Uterus (tissue), 4 donors: ENCODE results near the gene HORMAD2. TPM values are rescaled to one million over a fixed set of nuclear protein-coding genes. Genes with fewer than 3 reads are reported as not detected.

Experiments
- DNase-seq, 2 donors: peaks; one replicate each; pipeline ENCODE4 v3.0.0-alpha.2; 2019 to 2020
- H3K27ac ChIP-seq, 2 donors: fragments of 200-600 bp; sonication (generic); 1 replicate in 1 of 2; 2 replicates in 1 of 2; pipeline ENCODE4 v1.5.1; 2016 to 2018
- H3K27me3 ChIP-seq, 2 donors: fragments of 200-600 bp; sonication (generic); one replicate each; pipeline ENCODE4 v1.5.1; 2018 to 2019; ENCODE audit warnings: control low read depth in 1 of 2
- H3K36me3 ChIP-seq, 2 donors: fragments of 200-600 bp; sonication (generic); one replicate each; pipeline ENCODE4 v1.5.1; 2019; ENCODE audit warnings: control low read depth in 1 of 2
- H3K4me1 ChIP-seq, 2 donors: fragments of 200-600 bp; sonication (generic); one replicate each; pipeline ENCODE4 v1.5.1; 2018 to 2019; ENCODE audit warnings: control low read depth in 1 of 2
- H3K4me3 ChIP-seq, 2 donors: fragments of 200-600 bp; sonication (generic); 1 replicate in 1 of 2; 2 replicates in 1 of 2; pipeline ENCODE4 v1.5.1; 2018 to 2019; ENCODE audit warnings: mild to moderate bottlenecking in 1 of 2
- H3K9me3 ChIP-seq, 2 donors: fragments of 200-600 bp; sonication (generic); one replicate each; pipeline ENCODE4 v1.5.1; 2019; ENCODE audit warnings: control low read depth in 1 of 2
- POLR2A ChIP-seq, 2 donors: fragments of 450-650 bp; IDR thresholded peaks; one replicate each; pipeline ENCODE4 v1.6.1; 2016; ENCODE audit warnings: antibody characterized with exemption in 2 of 2, mild to moderate bottlenecking in 1 of 2, moderate library complexity in 1 of 2
- intact Hi-C: fragments of 100-400 bp; cut with DNase I; formaldehyde crosslinking; loops from one replicate; pipeline ENCODE4 v1.15.1; 2023; ENCODE audit warnings: low total_unique reads
- total RNA-seq, 4 donors: library from RNA; depleted of rRNA in 3 of 4; stranded (reverse); fragments of >200 nt in 3 of 4; gene quantifications; one replicate each; pipeline versions ENCODE4 v1.1.0 to v1.2.4, GENCODE V29; 2014 to 2023
- TF ChIP-seq, protein P1 (sequence below), 4 experiments: fragments of 200-600 bp in 2 of 4; fragments of 450-650 bp in 2 of 4; sonication (generic) in 2 of 4; IDR thresholded peaks; one replicate each; pipeline ENCODE4 v1.5.1; 2016 to 2019; ENCODE audit warnings: antibody characterized with exemption in 4 of 4, mild to moderate bottlenecking in 2 of 4, moderate library complexity in 1 of 4
- donor health status: DM: yes; HTN: yes; CAD: no.

The HORMAD2 gene
- total RNA-seq, 4 donors from 2014 or later = not detected

DNA sequence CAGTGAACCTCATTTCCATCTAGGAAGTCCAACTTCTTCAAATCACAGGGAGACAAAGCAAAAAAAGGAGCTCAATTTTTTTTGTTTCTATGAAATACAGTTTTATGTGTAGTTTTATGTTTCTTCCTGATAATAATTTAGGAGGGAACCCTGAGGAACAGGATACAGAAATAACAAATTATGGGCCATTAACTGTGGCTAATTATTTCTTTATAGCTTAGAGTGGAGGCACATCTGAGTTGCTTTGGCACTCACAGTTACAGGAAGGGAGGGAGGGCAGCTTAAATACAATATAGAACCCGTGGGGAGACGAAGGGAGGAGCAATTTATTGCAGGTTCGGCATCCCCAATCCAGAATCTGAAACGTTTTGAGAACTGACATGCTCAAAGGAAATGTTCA, 37.1 kb upstream of the HORMAD2 start:
- H3K4me3 ChIP-seq = no peak overlapping the region
- H3K4me1 ChIP-seq = peaks cover 0 to 2% of the 10 kb centered on the region in 2 donors
- no peak for DNase-seq
- no peak overlapping the region for H3K27ac ChIP-seq
- intact Hi-C loops = no loop called here
- H3K9me3 ChIP-seq = no peaks in the 10 kb centered on the region
- no peaks in the 10 kb centered on the region for H3K36me3 ChIP-seq
- TF ChIP-seq, protein P1, sequence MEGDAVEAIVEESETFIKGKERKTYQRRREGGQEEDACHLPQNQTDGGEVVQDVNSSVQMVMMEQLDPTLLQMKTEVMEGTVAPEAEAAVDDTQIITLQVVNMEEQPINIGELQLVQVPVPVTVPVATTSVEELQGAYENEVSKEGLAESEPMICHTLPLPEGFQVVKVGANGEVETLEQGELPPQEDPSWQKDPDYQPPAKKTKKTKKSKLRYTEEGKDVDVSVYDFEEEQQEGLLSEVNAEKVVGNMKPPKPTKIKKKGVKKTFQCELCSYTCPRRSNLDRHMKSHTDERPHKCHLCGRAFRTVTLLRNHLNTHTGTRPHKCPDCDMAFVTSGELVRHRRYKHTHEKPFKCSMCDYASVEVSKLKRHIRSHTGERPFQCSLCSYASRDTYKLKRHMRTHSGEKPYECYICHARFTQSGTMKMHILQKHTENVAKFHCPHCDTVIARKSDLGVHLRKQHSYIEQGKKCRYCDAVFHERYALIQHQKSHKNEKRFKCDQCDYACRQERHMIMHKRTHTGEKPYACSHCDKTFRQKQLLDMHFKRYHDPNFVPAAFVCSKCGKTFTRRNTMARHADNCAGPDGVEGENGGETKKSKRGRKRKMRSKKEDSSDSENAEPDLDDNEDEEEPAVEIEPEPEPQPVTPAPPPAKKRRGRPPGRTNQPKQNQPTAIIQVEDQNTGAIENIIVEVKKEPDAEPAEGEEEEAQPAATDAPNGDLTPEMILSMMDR (IDR thresholded peaks at IDR 0.05) = no peak
- no peaks in the 10 kb centered on the region for H3K27me3 ChIP-seq

DNA sequence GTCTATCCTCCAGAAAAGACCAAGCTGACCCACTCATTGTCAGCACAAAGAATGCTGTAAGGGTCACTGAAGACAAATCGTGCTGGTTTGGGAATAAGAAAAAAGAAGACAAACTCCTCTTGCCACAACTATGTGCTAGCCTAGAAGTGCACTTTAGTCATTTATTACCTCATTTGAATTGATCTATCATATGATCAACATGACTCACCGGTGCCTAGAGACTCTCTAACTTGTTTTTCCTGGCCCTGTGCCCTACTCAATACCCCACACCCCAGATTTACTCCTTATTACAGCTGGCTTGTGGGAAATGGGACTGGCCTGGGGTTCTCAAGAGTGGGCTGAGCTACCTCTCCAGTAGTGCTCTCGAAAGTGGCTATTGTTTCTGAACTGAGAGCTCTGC, 35.9 kb upstream of the HORMAD2 start:
- Histone ChIP-seq H3K9me3 (no peaks in the 10 kb centered on the region), H3K4me1 (peaks cover 0 to 2% of the 10 kb centered on the region in 2 donors), H3K27ac (no peak overlapping the region), H3K4me3 (no peak overlapping the region), H3K27me3 (no peaks in the 10 kb centered on the region), H3K36me3 (no peaks in the 10 kb centered on the region)
- TF ChIP-seq, protein P1 (IDR thresholded peaks at IDR 0.05) = no peak
- TF ChIP-seq POLR2A (IDR thresholded peaks at IDR 0.05) = no peak
- DNase-seq = no peak
- intact Hi-C loops = no loop called here

DNA sequence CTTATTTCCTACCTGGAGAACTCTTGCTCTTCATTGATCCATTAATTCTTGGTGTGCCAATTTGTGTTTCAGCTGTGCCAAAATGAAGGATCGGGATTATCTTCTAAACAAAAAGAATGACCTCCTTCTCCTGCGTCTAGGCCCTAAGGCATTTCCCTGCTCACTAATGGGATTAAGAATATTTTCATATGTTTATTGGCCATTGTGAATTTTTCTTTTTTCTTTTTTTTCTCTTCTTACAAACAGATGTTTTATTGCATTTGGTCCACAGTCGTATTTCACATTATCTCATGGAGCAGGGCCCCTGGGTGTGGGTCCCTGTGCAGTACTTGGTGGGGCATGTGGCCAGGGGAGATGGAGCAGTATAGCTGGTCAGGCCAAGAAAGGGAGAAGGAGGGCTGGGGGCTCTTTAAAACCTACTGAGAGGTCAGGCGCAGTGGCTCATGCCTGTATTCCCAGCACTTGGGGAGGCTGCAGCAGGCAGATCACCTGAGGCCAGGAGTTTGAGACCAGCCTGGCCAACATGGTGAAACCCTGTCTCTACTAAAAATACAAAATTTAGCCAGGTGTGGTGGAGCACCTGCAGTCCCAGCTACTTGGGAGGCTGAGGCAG, 35.3 kb upstream of the HORMAD2 start:
- DNase-seq = no peak
- Histone ChIP-seq H3K27me3 (no peaks in the 10 kb centered on the region), H3K9me3 (no peaks in the 10 kb centered on the region), H3K27ac (no peak overlapping the region), H3K4me3 (no peak overlapping the region), H3K36me3 (no peaks in the 10 kb centered on the region), H3K4me1 (peaks cover 0 to 2% of the 10 kb centered on the region in 2 donors)
- TF ChIP-seq, protein P1 (IDR thresholded peaks at IDR 0.05) = no peak
- TF ChIP-seq POLR2A (IDR thresholded peaks at IDR 0.05) = no peak
- intact Hi-C loops = no loop called here

- Histone ChIP-seq H3K4me1 (peaks cover 0 to 2% of the 10 kb centered on the region in 2 donors), H3K9me3 (no peaks in the 10 kb centered on the region), H3K36me3 (no peaks in the 10 kb centered on the region), H3K27ac (no peak overlapping the region), H3K27me3 (no peaks in the 10 kb centered on the region), H3K4me3 (no peak overlapping the region)
- TF ChIP-seq POLR2A (IDR thresholded peaks at IDR 0.05) = no peak
- TF ChIP-seq, protein P1 (IDR thresholded peaks at IDR 0.05) = no peak
- DNase-seq = no peak
- intact Hi-C loops = no loop called here
Measured at GRCh38 chr22:30045494-30045887, 34.8 kb upstream of the HORMAD2 start.

DNA sequence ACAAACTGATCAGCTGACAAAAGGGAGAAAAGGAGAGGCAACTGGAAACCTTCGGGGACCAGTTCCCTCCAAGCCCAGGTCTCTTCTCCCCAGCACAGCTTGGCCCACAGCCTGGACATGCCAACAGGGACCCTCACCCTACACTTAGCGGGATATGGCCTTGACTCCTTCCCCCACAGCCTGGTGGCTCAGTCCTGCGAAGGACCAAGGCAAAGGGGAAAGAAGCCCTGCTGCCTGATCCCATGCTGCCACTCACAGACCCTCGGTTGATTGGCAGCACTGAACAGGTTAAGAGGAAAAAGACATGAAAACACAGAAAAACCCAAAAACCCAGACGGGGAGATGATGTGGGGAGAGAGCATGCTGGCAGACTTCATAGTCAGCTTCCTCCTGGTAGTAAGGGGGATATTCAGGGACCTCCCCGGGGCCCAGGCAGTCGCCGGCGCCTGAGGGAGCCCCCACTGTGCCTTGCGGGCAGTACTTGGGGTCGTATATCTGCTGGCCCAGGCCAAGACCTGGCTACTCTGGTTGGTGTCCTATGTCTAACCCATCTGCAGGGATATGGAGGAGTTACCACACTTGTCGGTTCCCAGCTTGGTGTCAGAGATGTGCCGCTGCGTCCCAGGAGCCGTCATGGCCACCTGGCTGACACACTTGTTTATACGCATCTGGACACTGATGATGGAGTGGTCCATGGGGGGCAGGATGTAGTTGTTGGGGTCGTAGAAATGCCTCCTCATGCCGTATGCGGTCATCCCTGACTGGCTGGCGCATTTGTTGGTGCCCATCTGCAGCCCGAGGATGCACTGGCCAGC, 34.2 kb upstream of the HORMAD2 start:
- Histone ChIP-seq H3K27ac (no peak overlapping the region), H3K27me3 (no peaks in the 10 kb centered on the region), H3K4me3 (no peak overlapping the region), H3K36me3 (no peaks in the 10 kb centered on the region), H3K4me1 (peaks cover 0 to 2% of the 10 kb centered on the region in 2 donors), H3K9me3 (no peaks in the 10 kb centered on the region)
- intact Hi-C loops = no loop called here
- DNase-seq = no peak
- TF ChIP-seq, protein P1 (IDR thresholded peaks at IDR 0.05) = no peak
- no peak for TF ChIP-seq POLR2A (IDR thresholded peaks at IDR 0.05)
